Tibial nerve (tissue), 4 donors: ENCODE measurements around the gene TSHZ2.

Experiments
- CTCF ChIP-seq, 5 experiments: fragments of 200-600 bp in 3 of 5; fragments of 450-650 bp in 2 of 5; sonication (generic) in 3 of 5; IDR thresholded peaks; one replicate each; pipeline ENCODE4 v1.5.1; 2016 to 2019; ENCODE audit warnings: antibody characterized with exemption in 5 of 5, mild to moderate bottlenecking in 3 of 5, moderate library complexity in 2 of 5
- EP300 ChIP-seq, 2 donors: sonication (generic); formaldehyde crosslinking; IDR thresholded peaks; one replicate each; pipeline ENCODE4 v1.6.1; 2017; ENCODE audit warnings: antibody characterized with exemption in 2 of 2, mild to moderate bottlenecking in 1 of 2
- POLR2A ChIP-seq, 2 donors: fragments of 450-650 bp; IDR thresholded peaks; one replicate each; pipeline ENCODE4 v1.6.1; 2017; ENCODE audit warnings: antibody characterized with exemption in 2 of 2, mild to moderate bottlenecking in 2 of 2, moderate library complexity in 2 of 2

GRCh38 chr20:53399592-53400335 is 427.6 kb downstream of the TSHZ2 start:
- TF ChIP-seq EP300 (IDR thresholded peaks at IDR 0.05) (no peak), CTCF (IDR thresholded peaks at IDR 0.05) (no peak), POLR2A (IDR thresholded peaks at IDR 0.05) (no peak)
